ENCODE results near the gene IFIT1B.

Gene IFIT1B

GRCh38 chr10:89373916-89374711 is 3.7 kb upstream of the IFIT1B start:
- Histone ChIP-seq H3K4ac (ENCODE audit: low read depth, low read length) (no peak overlapping the region), H3K18ac (ENCODE audit: low read length) (no peak overlapping the region), H3K9me3 (ENCODE audit: insufficient read depth, low read depth, low read length) (peaks cover 1% of the 10 kb centered on the region), H3K36me3 (ENCODE audit: control insufficient read depth in 1 of 2, insufficient read depth in 2 of 2, low read length in 2 of 2) (no peaks in the 10 kb centered on the region), H3K27ac (ENCODE audit: low read depth, low read length) (no peak overlapping the region), H3K79me1 (ENCODE audit: low read length) (no peaks in the 10 kb centered on the region), H3K9ac (ENCODE audit: low read length) (no peak overlapping the region), H3K4me2 (ENCODE audit: low read length) (no peak overlapping the region), H2BK120ac (ENCODE audit: insufficient read depth, low read length, poor library complexity) (no peak overlapping the region), H4K8ac (ENCODE audit: low read depth, low read length) (no peak overlapping the region), H2AK5ac (ENCODE audit: low read length) (no peak overlapping the region), H2BK5ac (ENCODE audit: low read depth, low read length, poor library complexity) (no peak overlapping the region), H3K27me3 (ENCODE audit: insufficient read depth, low read length) (no peaks in the 10 kb centered on the region), H4K91ac (ENCODE audit: low read depth, low read length) (no peak overlapping the region), H2AFZ (ENCODE audit: insufficient read depth, low read length, poor library complexity) (no peak overlapping the region), H3K4me1 (ENCODE audit: control insufficient read depth in 1 of 2, insufficient read depth in 2 of 2, low read length in 2 of 2) (no peaks in the 10 kb centered on the region), H4K12ac (ENCODE audit: low read depth, low read length) (no peak overlapping the region), H3K23ac (ENCODE audit: low read length) (no peak overlapping the region), H3K14ac (ENCODE audit: low read length) (no peak overlapping the region), H2BK12ac (ENCODE audit: low read length) (no peak overlapping the region), H3K79me2 (ENCODE audit: control insufficient read depth, insufficient read depth, low read length, poor library complexity) (no peaks in the 10 kb centered on the region), H3K4me3 (ENCODE audit: low read depth, low read length) (no peak overlapping the region)
- no peak for DNase-seq
- no CpG with 5 or more reads among the region's 3 CpGs for WGBS (ENCODE audit: extremely low coverage, insufficient coverage, insufficient read length)

GRCh38 chr10:89374713-89375141 is 3.1 kb upstream of the IFIT1B start:
- Histone ChIP-seq H3K4ac (ENCODE audit: low read depth, low read length) (no peak overlapping the region), H3K9ac (ENCODE audit: low read length) (no peak overlapping the region), H3K9me3 (ENCODE audit: insufficient read depth, low read depth, low read length) (peaks cover 1% of the 10 kb centered on the region), H2BK120ac (ENCODE audit: insufficient read depth, low read length, poor library complexity) (no peak overlapping the region), H2BK5ac (ENCODE audit: low read depth, low read length, poor library complexity) (no peak overlapping the region), H2AK5ac (ENCODE audit: low read length) (no peak overlapping the region), H2BK12ac (ENCODE audit: low read length) (no peak overlapping the region), H3K79me1 (ENCODE audit: low read length) (no peaks in the 10 kb centered on the region), H3K79me2 (ENCODE audit: control insufficient read depth, insufficient read depth, low read length, poor library complexity) (no peaks in the 10 kb centered on the region), H3K23ac (ENCODE audit: low read length) (no peak overlapping the region), H3K4me1 (ENCODE audit: control insufficient read depth in 1 of 2, insufficient read depth in 2 of 2, low read length in 2 of 2) (no peaks in the 10 kb centered on the region), H3K4me2 (ENCODE audit: low read length) (no peak overlapping the region), H3K18ac (ENCODE audit: low read length) (no peak overlapping the region), H3K27ac (ENCODE audit: low read depth, low read length) (no peak overlapping the region), H2AFZ (ENCODE audit: insufficient read depth, low read length, poor library complexity) (no peak overlapping the region), H4K8ac (ENCODE audit: low read depth, low read length) (no peak overlapping the region), H4K91ac (ENCODE audit: low read depth, low read length) (no peak overlapping the region), H3K27me3 (ENCODE audit: insufficient read depth, low read length) (no peaks in the 10 kb centered on the region), H3K14ac (ENCODE audit: low read length) (no peak overlapping the region), H3K4me3 (ENCODE audit: low read depth, low read length) (no peak overlapping the region), H4K12ac (ENCODE audit: low read depth, low read length) (no peak overlapping the region), H3K36me3 (ENCODE audit: control insufficient read depth in 1 of 2, insufficient read depth in 2 of 2, low read length in 2 of 2) (no peaks in the 10 kb centered on the region)
- no peak for DNase-seq

- no peak for DNase-seq
- H2BK120ac ChIP-seq (ENCODE audit: insufficient read depth, low read length, poor library complexity), result no peak overlapping the region
- H3K9ac ChIP-seq (ENCODE audit: low read length), result no peak overlapping the region
- H3K14ac ChIP-seq (ENCODE audit: low read length), result no peak overlapping the region
- no peaks in the 10 kb centered on the region for H3K27me3 ChIP-seq (ENCODE audit: insufficient read depth, low read length)
- no peak overlapping the region for H2BK12ac ChIP-seq (ENCODE audit: low read length)
- no peak overlapping the region for H4K8ac ChIP-seq (ENCODE audit: low read depth, low read length)
- peaks cover 1% of the 10 kb centered on the region for H3K9me3 ChIP-seq (ENCODE audit: insufficient read depth, low read depth, low read length)
- no peak overlapping the region for H3K23ac ChIP-seq (ENCODE audit: low read length)
- no peaks in the 10 kb centered on the region for H3K79me1 ChIP-seq (ENCODE audit: low read length)
- H2AFZ ChIP-seq (ENCODE audit: insufficient read depth, low read length, poor library complexity), result no peak overlapping the region
- no peak overlapping the region for H3K4ac ChIP-seq (ENCODE audit: low read depth, low read length)
- no peak overlapping the region for H4K12ac ChIP-seq (ENCODE audit: low read depth, low read length)
- H3K4me1 ChIP-seq (ENCODE audit: control insufficient read depth in 1 of 2, insufficient read depth in 2 of 2, low read length in 2 of 2), result no peaks in the 10 kb centered on the region
- H3K36me3 ChIP-seq (ENCODE audit: control insufficient read depth in 1 of 2, insufficient read depth in 2 of 2, low read length in 2 of 2), result no peaks in the 10 kb centered on the region
- no peak overlapping the region for H2BK5ac ChIP-seq (ENCODE audit: low read depth, low read length, poor library complexity)
- H4K91ac ChIP-seq (ENCODE audit: low read depth, low read length), result no peak overlapping the region
- no peak overlapping the region for H2AK5ac ChIP-seq (ENCODE audit: low read length)
- H3K27ac ChIP-seq (ENCODE audit: low read depth, low read length), result no peak overlapping the region
- H3K4me2 ChIP-seq (ENCODE audit: low read length), result no peak overlapping the region
- H3K4me3 ChIP-seq (ENCODE audit: low read depth, low read length), result no peak overlapping the region
- no peaks in the 10 kb centered on the region for H3K79me2 ChIP-seq (ENCODE audit: control insufficient read depth, insufficient read depth, low read length, poor library complexity)
- no peak overlapping the region for H3K18ac ChIP-seq (ENCODE audit: low read length)
Measured at GRCh38 chr10:89379103-89379502, 1.2 kb downstream of the IFIT1B start.

- Histone ChIP-seq H3K23ac (ENCODE audit: low read length) (no peak overlapping the region), H3K4ac (ENCODE audit: low read depth, low read length) (no peak overlapping the region), H3K27ac (ENCODE audit: low read depth, low read length) (no peak overlapping the region), H3K4me3 (ENCODE audit: low read depth, low read length) (no peak overlapping the region), H3K14ac (ENCODE audit: low read length) (no peak overlapping the region), H3K4me1 (ENCODE audit: control insufficient read depth in 1 of 2, insufficient read depth in 2 of 2, low read length in 2 of 2) (no peaks in the 10 kb centered on the region), H3K27me3 (ENCODE audit: insufficient read depth, low read length) (no peaks in the 10 kb centered on the region), H4K91ac (ENCODE audit: low read depth, low read length) (no peak overlapping the region), H4K12ac (ENCODE audit: low read depth, low read length) (no peak overlapping the region), H3K4me2 (ENCODE audit: low read length) (no peak overlapping the region), H3K79me1 (ENCODE audit: low read length) (no peaks in the 10 kb centered on the region), H3K36me3 (ENCODE audit: control insufficient read depth in 1 of 2, insufficient read depth in 2 of 2, low read length in 2 of 2) (no peaks in the 10 kb centered on the region), H3K9me3 (ENCODE audit: insufficient read depth, low read depth, low read length) (no peaks in the 10 kb centered on the region), H4K8ac (ENCODE audit: low read depth, low read length) (no peak overlapping the region), H3K79me2 (ENCODE audit: control insufficient read depth, insufficient read depth, low read length, poor library complexity) (no peaks in the 10 kb centered on the region), H2BK5ac (ENCODE audit: low read depth, low read length, poor library complexity) (no peak overlapping the region), H2BK120ac (ENCODE audit: insufficient read depth, low read length, poor library complexity) (no peak overlapping the region), H3K18ac (ENCODE audit: low read length) (no peak overlapping the region), H3K9ac (ENCODE audit: low read length) (no peak overlapping the region), H2AK5ac (ENCODE audit: low read length) (no peak overlapping the region), H2BK12ac (ENCODE audit: low read length) (no peak overlapping the region), H2AFZ (ENCODE audit: insufficient read depth, low read length, poor library complexity) (no peak overlapping the region)
- WGBS (ENCODE audit: extremely low coverage, insufficient coverage, insufficient read length), result no CpG with 5 or more reads among the region's 1 CpG
- DNase-seq, result no peak
Measured at GRCh38 chr10:89382757-89383156, 4.9 kb downstream of the IFIT1B start.

Measured in trophoblast cell (in vitro differentiated cells and primary cell).